ENCODE data around the gene LRP4.
"Not testable (repeated sequence)": the region's sequence is repeated elsewhere in the genome, so short reads cannot be mapped to it uniquely, and the experiment has no call there.

The LRP4 gene

GRCh38 chr11:46918083-46918787 lies at the start of gene LRP4:
LRP4 (minus strand) TSS chr11:46918550; CDS start chr11:46918379, 171 bp downstream.
- DNase-seq (ENCODE audit: low read depth), result no peak

- no peak for DNase-seq (ENCODE audit: low read depth)
Observed at GRCh38 chr11:46967962-46968361, 49.6 kb upstream of the LRP4 start.

GRCh38 chr11:46966773-46967172 lies 48.4 kb upstream of the LRP4 start:
- DNase-seq (ENCODE audit: low read depth), result no peak

- no peak for DNase-seq (ENCODE audit: low read depth)
Observed at GRCh38 chr11:46963844-46964243, 45.5 kb upstream of the LRP4 start.

GRCh38 chr11:46961886-46962285 lies 43.5 kb upstream of the LRP4 start:
- DNase-seq (ENCODE audit: low read depth), result not testable (repeated sequence)

GRCh38 chr11:46961041-46961440 lies 42.7 kb upstream of the LRP4 start:
- DNase-seq (ENCODE audit: low read depth), result no peak

- DNase-seq (ENCODE audit: low read depth), result no peak
Observed at GRCh38 chr11:46958777-46959176, 40.4 kb upstream of the LRP4 start.

- no peak for DNase-seq (ENCODE audit: low read depth)
Observed at GRCh38 chr11:46953093-46953492, 34.7 kb upstream of the LRP4 start.

GRCh38 chr11:46952553-46952952 lies 34.2 kb upstream of the LRP4 start:
- no peak for DNase-seq (ENCODE audit: low read depth)

GRCh38 chr11:46951864-46952263 lies 33.5 kb upstream of the LRP4 start:
- DNase-seq (ENCODE audit: low read depth), result peak; percentile 49

- no peak for DNase-seq (ENCODE audit: low read depth)
Observed at GRCh38 chr11:46949297-46949696, 30.9 kb upstream of the LRP4 start.

GRCh38 chr11:46948378-46949131 lies 30.2 kb upstream of the LRP4 start:
- peak; percentile 89 for DNase-seq (ENCODE audit: low read depth)

GRCh38 chr11:46947399-46948077 lies 29.2 kb upstream of the LRP4 start:
- DNase-seq (ENCODE audit: low read depth), result no peak

- no peak for DNase-seq (ENCODE audit: low read depth)
Observed at GRCh38 chr11:46944356-46945075, 26.2 kb upstream of the LRP4 start.

GRCh38 chr11:46942172-46942571 lies 23.8 kb upstream of the LRP4 start:
- DNase-seq (ENCODE audit: low read depth), result no peak

GRCh38 chr11:46936138-46937110 lies 18.1 kb upstream of the LRP4 start, which contains the start of gene CSTPP1:
CSTPP1 (plus strand) TSS chr11:46936761; CDS start chr11:46936806, 45 bp downstream.
- peak; percentile 92 for DNase-seq (ENCODE audit: low read depth)

GRCh38 chr11:46930089-46930488 lies 11.7 kb upstream of the LRP4 start:
- DNase-seq (ENCODE audit: low read depth), result peak; percentile 64

GRCh38 chr11:46928701-46929100 lies 10.4 kb upstream of the LRP4 start:
- DNase-seq (ENCODE audit: low read depth), result not testable (repeated sequence)

GRCh38 chr11:46927928-46928327 lies 9.6 kb upstream of the LRP4 start:
- not testable (repeated sequence) for DNase-seq (ENCODE audit: low read depth)

- peak; percentile 94 for DNase-seq (ENCODE audit: low read depth)
Observed at GRCh38 chr11:46920755-46921154, 2.4 kb upstream of the LRP4 start.

All from iris pigment epithelial cell (primary cell).